ENCODE results near the gene MYEOV.

DNA sequence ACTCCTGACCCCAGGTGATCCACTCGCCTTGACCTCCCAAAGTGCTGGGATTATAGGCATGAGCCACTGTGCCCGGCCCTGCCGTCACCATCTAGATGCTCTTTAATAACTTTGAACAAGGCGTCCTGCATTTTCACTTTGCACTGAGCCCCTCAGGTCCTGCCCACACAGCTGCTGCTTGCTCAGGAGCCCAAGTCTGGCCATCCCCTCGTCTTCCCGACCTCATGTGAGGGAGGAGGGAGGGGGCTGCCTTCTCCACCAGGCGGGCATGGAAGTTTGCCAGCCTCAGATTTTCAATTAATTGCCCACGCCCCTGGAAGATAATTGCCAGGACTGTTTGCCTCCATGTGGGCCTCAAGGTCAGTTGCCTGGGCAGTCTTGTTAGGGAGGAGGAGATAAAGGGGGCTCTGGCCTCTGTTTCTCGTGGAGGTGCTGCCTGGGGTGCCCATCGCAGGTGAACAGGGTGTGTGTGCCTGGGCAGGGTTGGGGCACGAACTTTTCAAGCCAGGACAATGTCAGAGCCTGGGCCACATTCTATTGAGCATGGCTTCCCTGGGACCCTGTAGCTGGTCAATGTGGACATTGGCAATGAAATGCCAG is 27.9 kb upstream of the MYEOV start:
- TF ChIP-seq ATF6 (CRISPR knock-in tag; IDR thresholded peaks at IDR 0.05), result no peak
- TF ChIP-seq JUN (CRISPR knock-in tag; IDR thresholded peaks at IDR 0.05), result no peak
- TF ChIP-seq, protein P1, sequence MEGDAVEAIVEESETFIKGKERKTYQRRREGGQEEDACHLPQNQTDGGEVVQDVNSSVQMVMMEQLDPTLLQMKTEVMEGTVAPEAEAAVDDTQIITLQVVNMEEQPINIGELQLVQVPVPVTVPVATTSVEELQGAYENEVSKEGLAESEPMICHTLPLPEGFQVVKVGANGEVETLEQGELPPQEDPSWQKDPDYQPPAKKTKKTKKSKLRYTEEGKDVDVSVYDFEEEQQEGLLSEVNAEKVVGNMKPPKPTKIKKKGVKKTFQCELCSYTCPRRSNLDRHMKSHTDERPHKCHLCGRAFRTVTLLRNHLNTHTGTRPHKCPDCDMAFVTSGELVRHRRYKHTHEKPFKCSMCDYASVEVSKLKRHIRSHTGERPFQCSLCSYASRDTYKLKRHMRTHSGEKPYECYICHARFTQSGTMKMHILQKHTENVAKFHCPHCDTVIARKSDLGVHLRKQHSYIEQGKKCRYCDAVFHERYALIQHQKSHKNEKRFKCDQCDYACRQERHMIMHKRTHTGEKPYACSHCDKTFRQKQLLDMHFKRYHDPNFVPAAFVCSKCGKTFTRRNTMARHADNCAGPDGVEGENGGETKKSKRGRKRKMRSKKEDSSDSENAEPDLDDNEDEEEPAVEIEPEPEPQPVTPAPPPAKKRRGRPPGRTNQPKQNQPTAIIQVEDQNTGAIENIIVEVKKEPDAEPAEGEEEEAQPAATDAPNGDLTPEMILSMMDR (IDR thresholded peaks at IDR 0.05), result no peak

Measured in WTC11 (cell line).